PC-3 (cell line): Measurements from ENCODE around the gene ADIPOR1. TPM values are rescaled to one million over a fixed set of nuclear protein-coding genes. Genes with fewer than 3 reads are reported as not detected.
"Not testable (repeated sequence)": the region's sequence is repeated elsewhere in the genome, so short reads cannot be mapped to it uniquely, and the experiment has no call there.

Source experiments
- ATAC-seq: fragments of 200-7000 bp; cut with Tn5 transposase; 2 replicates; pipeline ENCODE4 v1.9.1; 2020; ENCODE audit warnings: mild to moderate bottlenecking, moderate library complexity
- BruUV-seq: library from RNA; stranded (reverse); fragments of 400-500 nt; replicated peaks from 2 replicates; lab custom pipeline; 2021; lab: Mats Ljungman, UMichigan
- CTCF ChIA-PET: fragments of 300-600 bp; sonication (Branson Sonifier 250); formaldehyde crosslinking; loops from one replicate; lab custom pipeline; 2022; ENCODE audit warnings: antibody characterized with exemption; lab: Charles Lee
- POLR2A ChIA-PET: fragments of 300-600 bp; sonication (Branson Sonifier 250); formaldehyde crosslinking; loops from one replicate; lab custom pipeline; 2022; ENCODE audit warnings: antibody characterized with exemption; ENCODE audit not compliant: unreplicated experiment; lab: Charles Lee
- DNase-seq: peaks from one replicate; pipeline ENCODE4 v3.0.0-alpha.2; 2015
- H2AFZ ChIP-seq: fragments of 300-600 bp; sonication (generic); 2 replicates; pipeline ENCODE4 v1.6.0; 2016; ENCODE audit warnings: antibody characterized with exemption, low read length
- H3F3A ChIP-seq: fragments of 300-600 bp; sonication (generic); one replicate; pipeline ENCODE4 v1.6.0; 2017; ENCODE audit warnings: antibody characterized with exemption, low read length, control low read depth, mild to moderate bottlenecking; ENCODE audit not compliant: unreplicated experiment
- H3K27ac ChIP-seq: fragments of 300-600 bp; sonication (generic); 2 replicates; pipeline ENCODE4 v1.5.1; 2016; ENCODE audit warnings: mild to moderate bottlenecking, low read length
- H3K27me3 ChIP-seq: fragments of 300-600 bp; sonication (generic); 2 replicates; pipeline ENCODE4 v1.6.1; 2016; ENCODE audit warnings: low read length, mixed read lengths
- H3K36me3 ChIP-seq: fragments of 300-600 bp; sonication (generic); 2 replicates; pipeline ENCODE4 v1.6.1; 2016; ENCODE audit warnings: low read depth, mixed run types, low read length, mixed read lengths
- H3K4me1 ChIP-seq: fragments of 300-600 bp; sonication (generic); 2 replicates; pipeline ENCODE4 v1.5.1; 2016; ENCODE audit warnings: low read length; ENCODE audit not compliant: insufficient read depth
- H3K4me2 ChIP-seq: fragments of 300-600 bp; sonication (generic); 2 replicates; pipeline ENCODE4 v1.6.0; 2016; ENCODE audit warnings: low read length
- H3K4me3 ChIP-seq: fragments of 300-600 bp; sonication (generic); 2 replicates; pipeline ENCODE4 v1.5.1; 2016; ENCODE audit warnings: mild to moderate bottlenecking, low read length, mixed read lengths
- H3K79me2 ChIP-seq: fragments of 300-600 bp; sonication (generic); 2 replicates; pipeline ENCODE4 v1.6.1; 2017; ENCODE audit warnings: low read length, mixed read lengths
- H3K9ac ChIP-seq: fragments of 300-600 bp; sonication (generic); 2 replicates; pipeline ENCODE4 v1.6.0; 2016; ENCODE audit warnings: mild to moderate bottlenecking, low read length
- H3K9me2 ChIP-seq: fragments of 300-600 bp; sonication (generic); replicated peaks from 2 replicates; pipeline ENCODE4 v1.6.1; 2016; ENCODE audit warnings: mixed run types, low read length, mixed read lengths
- H3K9me3 ChIP-seq: fragments of 300-600 bp; sonication (generic); 2 replicates; pipeline ENCODE4 v1.6.1; 2016; ENCODE audit warnings: low read length, mixed read lengths
- H4K20me1 ChIP-seq: fragments of 300-600 bp; sonication (generic); 2 replicates; pipeline ENCODE4 v1.6.1; 2016; ENCODE audit warnings: low read length, mixed read lengths
- EZH2 ChIP-seq: fragments of 300-600 bp; sonication (generic); IDR thresholded peaks from one replicate; pipeline ENCODE4 v1.6.1; 2017; ENCODE audit warnings: antibody characterized with exemption, mild to moderate bottlenecking, low read length; ENCODE audit not compliant: unreplicated experiment
- EZH2phosphoT487 ChIP-seq: fragments of 300-600 bp; sonication (generic); IDR thresholded peaks from 2 replicates; pipeline ENCODE4 v1.6.1; 2018; ENCODE audit warnings: mild to moderate bottlenecking, antibody characterized with exemption, low read length, borderline replicate concordance
- intact Hi-C: fragments of 100-400 bp; cut with micrococcal nuclease; formaldehyde crosslinking; loops from 2 replicates; pipeline ENCODE4 v1.9.0; 2023
- total RNA-seq: library from RNA; depleted of rRNA; stranded (reverse); fragments of >200 nt; gene quantifications from 2 replicates; pipeline ENCODE4 v1.2.3, GENCODE V29; 2014
- TF ChIP-seq, protein P1 (sequence below): fragments of 300-600 bp; sonication (generic); conservative IDR thresholded peaks from 2 replicates; pipeline ENCODE4 v1.5.1; 2017; ENCODE audit warnings: antibody characterized with exemption, low read depth, mild to moderate bottlenecking, low read length

Gene ADIPOR1
- total RNA-seq, 1 experiment from 2014 or later = 137 TPM

- no peak for DNase-seq
- Histone ChIP-seq H3K4me3 (no peak overlapping the region), H3K4me1 (no peaks in the 10 kb centered on the region), H3K79me2 (no peaks in the 10 kb centered on the region), H3K27ac (no peak overlapping the region), H3K9me3 (no peaks in the 10 kb centered on the region), H3K4me2 (no peak overlapping the region), H3K9ac (no peak overlapping the region), H3K27me3 (no peaks in the 10 kb centered on the region), H3K36me3 (peaks cover 22% of the 10 kb centered on the region; the same call in 1 of the 2 replicates), H3K9me2 (no peaks in the 10 kb centered on the region), H4K20me1 (no peaks in the 10 kb centered on the region), H3F3A (no peaks in the 10 kb centered on the region), H2AFZ (no peak overlapping the region)
- no TSS peak for BruUV-seq
- ATAC-seq = no peak
- ChIA-PET POLR2A (no interaction called here), CTCF (no interaction called here)
- intact Hi-C loops = no loop called here
- no peak for TF ChIP-seq EZH2
- TF ChIP-seq, protein P1, sequence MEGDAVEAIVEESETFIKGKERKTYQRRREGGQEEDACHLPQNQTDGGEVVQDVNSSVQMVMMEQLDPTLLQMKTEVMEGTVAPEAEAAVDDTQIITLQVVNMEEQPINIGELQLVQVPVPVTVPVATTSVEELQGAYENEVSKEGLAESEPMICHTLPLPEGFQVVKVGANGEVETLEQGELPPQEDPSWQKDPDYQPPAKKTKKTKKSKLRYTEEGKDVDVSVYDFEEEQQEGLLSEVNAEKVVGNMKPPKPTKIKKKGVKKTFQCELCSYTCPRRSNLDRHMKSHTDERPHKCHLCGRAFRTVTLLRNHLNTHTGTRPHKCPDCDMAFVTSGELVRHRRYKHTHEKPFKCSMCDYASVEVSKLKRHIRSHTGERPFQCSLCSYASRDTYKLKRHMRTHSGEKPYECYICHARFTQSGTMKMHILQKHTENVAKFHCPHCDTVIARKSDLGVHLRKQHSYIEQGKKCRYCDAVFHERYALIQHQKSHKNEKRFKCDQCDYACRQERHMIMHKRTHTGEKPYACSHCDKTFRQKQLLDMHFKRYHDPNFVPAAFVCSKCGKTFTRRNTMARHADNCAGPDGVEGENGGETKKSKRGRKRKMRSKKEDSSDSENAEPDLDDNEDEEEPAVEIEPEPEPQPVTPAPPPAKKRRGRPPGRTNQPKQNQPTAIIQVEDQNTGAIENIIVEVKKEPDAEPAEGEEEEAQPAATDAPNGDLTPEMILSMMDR = no peak
- TF ChIP-seq EZH2phosphoT487 = no peak
Observed at GRCh38 chr1:202909494-202909893, 48.6 kb downstream of the ADIPOR1 start.

DNA sequence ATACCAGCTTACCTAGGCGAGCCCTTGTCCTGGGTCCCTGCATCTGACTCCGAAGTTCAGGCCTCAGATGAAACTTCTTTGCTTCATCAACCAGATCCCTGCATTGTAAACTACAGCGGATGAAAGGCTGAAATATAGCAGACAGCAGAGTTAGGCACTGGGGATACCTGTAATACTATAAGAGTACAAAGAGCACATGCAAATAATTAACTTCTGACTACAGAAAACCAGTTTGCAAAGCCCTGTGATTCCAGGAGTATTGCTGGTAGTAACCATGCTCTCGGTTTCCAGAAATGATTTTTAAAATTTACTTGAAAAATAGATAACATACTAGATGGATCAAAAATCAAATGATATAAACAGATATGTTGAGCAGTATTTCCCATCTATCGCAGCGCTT is 49.1 kb downstream of the ADIPOR1 start:
- no peak for TF ChIP-seq EZH2
- no peak for TF ChIP-seq EZH2phosphoT487
- TF ChIP-seq, protein P1 = no peak

GRCh38 chr1:202905331-202905730 is 52.8 kb downstream of the ADIPOR1 start:
- no peaks in the 10 kb centered on the region for H3K9me2 ChIP-seq
- H3K4me2 ChIP-seq = no peak overlapping the region
- H3K4me1 ChIP-seq = no peaks in the 10 kb centered on the region
- H3K9me3 ChIP-seq = no peaks in the 10 kb centered on the region
- DNase-seq (no peak), ATAC-seq (no peak)
- no peak overlapping the region for H2AFZ ChIP-seq
- intact Hi-C loops = no loop called here
- H3K9ac ChIP-seq = no peak overlapping the region
- H3K4me3 ChIP-seq = no peak overlapping the region
- CTCF ChIA-PET = no interaction called here
- TF ChIP-seq EZH2phosphoT487 (no peak), EZH2 (no peak)
- no TSS peak for BruUV-seq
- H3F3A ChIP-seq = no peaks in the 10 kb centered on the region
- no peaks in the 10 kb centered on the region for H4K20me1 ChIP-seq
- no peak overlapping the region for H3K27ac ChIP-seq
- POLR2A ChIA-PET = no interaction called here
- H3K79me2 ChIP-seq = no peaks in the 10 kb centered on the region
- no peaks in the 10 kb centered on the region for H3K27me3 ChIP-seq
- H3K36me3 ChIP-seq = peaks cover 12% of the 10 kb centered on the region; the same call in 1 of the 2 replicates

More for the DNA sequence above, 49.1 kb downstream of the ADIPOR1 start:
- ChIA-PET CTCF (no interaction called here), POLR2A (no interaction called here)
- Histone ChIP-seq H2AFZ (no peak overlapping the region), H3K4me1 (no peaks in the 10 kb centered on the region), H3K27me3 (no peaks in the 10 kb centered on the region), H3K9me2 (no peaks in the 10 kb centered on the region), H3K4me2 (no peak overlapping the region), H3K36me3 (peaks cover 22% of the 10 kb centered on the region; the same call in 1 of the 2 replicates), H3K9ac (no peak overlapping the region), H3K9me3 (no peaks in the 10 kb centered on the region), H4K20me1 (no peaks in the 10 kb centered on the region), H3K27ac (no peak overlapping the region), H3F3A (no peaks in the 10 kb centered on the region), H3K4me3 (no peak overlapping the region), H3K79me2 (no peaks in the 10 kb centered on the region)
- no peak for ATAC-seq
- intact Hi-C loops = no loop called here
- no TSS peak for BruUV-seq
- no peak for DNase-seq

DNA sequence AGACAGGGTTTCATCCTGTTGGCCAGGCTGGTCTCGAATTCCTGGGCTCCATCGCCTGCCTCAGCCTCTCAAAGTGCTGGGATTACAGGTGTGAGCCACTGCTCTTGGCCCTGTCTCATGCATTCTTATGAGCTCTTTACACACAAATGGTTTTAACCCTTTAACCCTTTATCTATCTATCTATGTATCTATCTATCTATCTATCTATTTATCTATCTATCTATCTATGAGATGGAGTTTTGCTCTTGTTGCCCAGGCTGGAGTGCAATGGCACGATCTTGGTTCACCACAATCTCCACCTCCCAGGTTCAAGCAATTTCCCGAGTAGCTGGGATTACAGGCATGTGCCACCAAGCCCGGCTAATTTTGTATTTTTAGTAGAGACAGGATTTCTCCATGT is 54.3 kb downstream of the ADIPOR1 start:
- H2AFZ ChIP-seq, H3K9ac ChIP-seq, POLR2A ChIA-PET, H3K9me3 ChIP-seq, H3K27ac ChIP-seq, DNase-seq, H3K9me2 ChIP-seq, H3K4me1 ChIP-seq, H3K4me2 ChIP-seq, H3K27me3 ChIP-seq, ATAC-seq, H4K20me1 ChIP-seq, H3K79me2 ChIP-seq, intact Hi-C loops, CTCF ChIA-PET, H3K4me3 ChIP-seq, H3F3A ChIP-seq, BruUV-seq: not testable (repeated sequence)
- H3K36me3 ChIP-seq = peaks cover 10% of the 10 kb centered on the region; the same call in 1 of the 2 replicates
